Astrocyte of the cerebellum (primary cell): ENCODE data around the gene CFAP97D2.

Experiments used
- DNase-seq: peaks from one replicate; pipeline ENCODE4 v3.0.0-alpha.2; 2011; ENCODE audit warnings: low read depth
- H3K4me3 ChIP-seq: 2 replicates; pipeline ENCODE4 v1.5.1; 2011; ENCODE audit warnings: mild to moderate bottlenecking, low read depth, low read length, moderate library complexity
- in situ Hi-C: cut with HindIII; loops from 2 replicates; pipeline ENCODE4 v1.10.0; 2017; ENCODE audit warnings: low sequenced_read_pairs
- TF ChIP-seq, protein P1 (sequence below): IDR thresholded peaks from 2 replicates; pipeline ENCODE4 v1.5.1; 2012; ENCODE audit warnings: low read length, low read depth, moderate library complexity, mild to moderate bottlenecking; ENCODE audit errors: missing control alignments

Gene CFAP97D2

DNA sequence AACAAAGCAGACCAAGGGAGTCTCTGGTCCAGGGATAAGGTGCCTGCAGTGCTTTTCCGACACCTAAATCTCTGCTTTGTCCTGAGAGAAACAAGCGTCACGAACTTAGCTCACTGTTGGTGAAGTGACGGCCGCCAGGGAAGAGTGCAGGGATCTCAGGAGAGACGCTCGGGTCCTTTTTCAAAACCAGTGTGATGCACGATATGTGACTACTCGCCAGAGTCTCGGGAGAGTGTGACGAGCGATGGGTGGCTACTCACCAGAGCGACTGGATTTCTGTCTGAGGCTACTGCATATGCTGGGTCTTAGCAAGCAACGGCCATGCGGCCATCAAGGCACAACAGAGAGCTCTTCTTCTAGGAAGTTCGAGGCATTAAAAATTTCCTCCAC lies 16.5 kb upstream of the CFAP97D2 start:
- in situ Hi-C loops = loop anchor here (10.0 kb wide), 1 partner anchor 88 kb away; no protein-coding TSS in a partner anchor
- no peak for DNase-seq
- H3K4me3 ChIP-seq = no peak overlapping the region
- TF ChIP-seq, protein P1, sequence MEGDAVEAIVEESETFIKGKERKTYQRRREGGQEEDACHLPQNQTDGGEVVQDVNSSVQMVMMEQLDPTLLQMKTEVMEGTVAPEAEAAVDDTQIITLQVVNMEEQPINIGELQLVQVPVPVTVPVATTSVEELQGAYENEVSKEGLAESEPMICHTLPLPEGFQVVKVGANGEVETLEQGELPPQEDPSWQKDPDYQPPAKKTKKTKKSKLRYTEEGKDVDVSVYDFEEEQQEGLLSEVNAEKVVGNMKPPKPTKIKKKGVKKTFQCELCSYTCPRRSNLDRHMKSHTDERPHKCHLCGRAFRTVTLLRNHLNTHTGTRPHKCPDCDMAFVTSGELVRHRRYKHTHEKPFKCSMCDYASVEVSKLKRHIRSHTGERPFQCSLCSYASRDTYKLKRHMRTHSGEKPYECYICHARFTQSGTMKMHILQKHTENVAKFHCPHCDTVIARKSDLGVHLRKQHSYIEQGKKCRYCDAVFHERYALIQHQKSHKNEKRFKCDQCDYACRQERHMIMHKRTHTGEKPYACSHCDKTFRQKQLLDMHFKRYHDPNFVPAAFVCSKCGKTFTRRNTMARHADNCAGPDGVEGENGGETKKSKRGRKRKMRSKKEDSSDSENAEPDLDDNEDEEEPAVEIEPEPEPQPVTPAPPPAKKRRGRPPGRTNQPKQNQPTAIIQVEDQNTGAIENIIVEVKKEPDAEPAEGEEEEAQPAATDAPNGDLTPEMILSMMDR = no peak

DNA sequence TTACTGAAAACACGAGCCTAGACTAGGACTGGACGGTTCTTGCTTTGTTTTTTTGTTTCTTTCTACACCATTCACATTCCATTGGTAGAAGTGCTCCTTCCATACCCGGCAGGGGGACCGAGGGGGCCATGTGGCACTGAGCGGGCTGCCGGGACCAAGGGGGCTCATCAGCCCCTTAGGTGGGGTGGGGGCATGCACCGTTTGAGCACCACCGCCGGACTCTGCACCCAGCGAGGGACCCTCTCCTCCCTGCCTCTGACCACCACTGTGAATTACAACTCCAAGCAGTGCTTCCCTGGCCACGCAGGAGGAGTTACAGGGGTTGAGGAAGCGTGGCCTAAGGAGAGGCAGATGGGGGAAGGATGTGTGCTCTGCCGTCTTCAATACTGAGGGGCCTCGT lies 15.0 kb upstream of the CFAP97D2 start:
- H3K4me3 ChIP-seq = no peak overlapping the region
- TF ChIP-seq, protein P1 = no peak
- DNase-seq = no peak
- in situ Hi-C loops = loop anchor here (10.0 kb wide), 1 partner anchor 89 kb away; no protein-coding TSS in a partner anchor

DNA sequence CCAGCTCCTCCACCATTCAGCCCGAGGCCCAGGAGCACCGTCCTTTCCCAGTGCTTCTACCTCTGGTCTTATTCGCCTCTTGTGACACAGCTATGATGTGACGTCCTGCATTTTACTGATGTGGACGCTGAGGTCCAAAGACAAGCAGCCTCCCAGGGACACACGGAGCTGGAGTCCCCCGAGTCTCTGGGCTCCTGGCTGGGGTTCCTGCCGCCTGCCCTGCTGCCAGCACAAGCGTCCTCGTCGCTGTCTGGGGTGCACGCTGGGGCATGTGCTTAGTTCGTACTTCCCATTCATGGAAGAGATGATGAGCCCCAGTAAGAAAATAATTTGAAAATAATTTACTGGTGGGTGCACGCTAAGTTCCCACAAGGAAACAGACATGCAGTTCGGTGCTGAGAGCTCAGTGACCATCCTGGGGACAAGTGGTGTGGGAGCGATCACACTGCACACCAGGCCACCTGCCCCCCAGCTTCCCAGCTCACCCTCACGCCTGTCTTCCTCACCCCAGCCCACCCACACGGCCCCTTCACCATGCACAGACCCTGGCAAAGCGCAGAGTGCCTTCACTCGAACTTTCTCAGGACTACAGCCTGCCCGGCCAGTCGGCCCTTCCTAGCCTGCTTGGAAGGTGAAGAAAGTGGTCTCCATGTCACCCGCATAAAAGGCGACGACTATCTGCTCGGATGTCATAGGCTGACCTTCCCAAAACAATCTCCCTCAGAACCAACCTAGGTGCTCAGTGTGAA lies 14.2 kb upstream of the CFAP97D2 start:
- TF ChIP-seq, protein P1 = no peak
- H3K4me3 ChIP-seq = no peak overlapping the region
- DNase-seq = no peak
- in situ Hi-C loops = loop anchor here (5.0 to 10.0 kb wide), 2 partner anchors 53 to 90 kb away; no protein-coding TSS in a partner anchor

DNA sequence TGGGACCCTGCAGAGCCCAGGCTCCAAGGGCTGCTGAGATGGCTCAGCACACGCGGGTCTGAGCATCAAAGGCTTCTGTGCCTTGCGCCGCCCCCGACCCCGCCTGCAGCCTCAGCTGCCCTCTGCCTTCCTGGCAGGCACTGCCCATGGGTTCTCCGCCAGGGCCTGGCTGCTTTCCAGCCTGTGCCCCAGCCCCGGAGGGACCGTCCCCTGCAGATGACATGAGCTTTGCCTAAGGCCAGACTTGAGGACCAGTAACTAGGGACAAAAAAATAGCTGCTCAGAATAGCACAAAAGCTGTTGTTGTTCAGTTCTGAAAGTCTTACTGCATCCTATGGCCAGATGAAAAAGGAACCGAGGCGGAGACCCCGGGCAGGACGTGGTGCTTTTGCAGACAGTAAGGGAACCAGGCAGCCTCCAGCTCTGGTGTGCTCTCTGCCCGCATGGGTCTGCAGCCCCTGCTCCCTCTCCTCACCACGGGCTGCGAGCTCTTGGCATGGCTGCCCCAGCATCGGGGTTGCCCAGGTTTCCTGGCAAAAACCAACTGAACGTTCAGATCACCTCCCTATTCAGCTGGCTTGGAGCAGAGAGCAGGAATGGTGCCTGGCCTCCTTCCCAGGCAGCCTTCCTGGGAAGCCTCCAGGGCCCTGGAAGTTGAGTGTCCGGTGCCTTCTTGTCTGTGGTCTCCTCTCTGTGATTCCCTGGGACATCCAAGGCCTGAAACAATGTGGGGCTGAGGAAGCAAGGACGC lies 12.5 kb upstream of the CFAP97D2 start:
- in situ Hi-C loops = loop anchor here (5.0 to 10.0 kb wide), 2 partner anchors 54 to 92 kb away; no protein-coding TSS in a partner anchor
- TF ChIP-seq, protein P1 = no peak

DNA sequence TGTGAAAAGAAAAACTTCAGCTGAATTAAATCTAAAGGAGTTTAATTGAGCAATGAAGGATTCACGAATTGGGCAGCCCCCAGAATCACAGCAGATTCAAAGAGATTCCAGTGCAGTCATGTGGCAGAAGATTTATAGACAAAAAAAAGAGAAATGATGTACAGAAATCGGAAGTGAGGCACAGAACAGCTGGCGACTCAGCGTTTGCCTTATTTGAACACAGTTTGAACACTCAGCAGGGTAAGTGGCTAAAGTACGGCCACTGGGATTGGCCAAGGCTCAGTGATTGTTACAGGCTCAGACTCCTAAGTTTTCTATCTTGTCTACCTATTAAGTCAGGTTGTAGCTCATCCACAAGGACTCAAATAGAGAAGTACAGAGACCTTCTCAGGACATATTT lies 11.6 kb upstream of the CFAP97D2 start:
- no peak for DNase-seq
- in situ Hi-C loops = loop anchor here (5.0 to 10.0 kb wide), 2 partner anchors 55 to 93 kb away; no protein-coding TSS in a partner anchor
- TF ChIP-seq, protein P1 = no peak
- H3K4me3 ChIP-seq = no peak overlapping the region

More for the DNA sequence above, 12.5 kb upstream of the CFAP97D2 start:
- H3K4me3 ChIP-seq = no peak overlapping the region
- DNase-seq = no peak

DNA sequence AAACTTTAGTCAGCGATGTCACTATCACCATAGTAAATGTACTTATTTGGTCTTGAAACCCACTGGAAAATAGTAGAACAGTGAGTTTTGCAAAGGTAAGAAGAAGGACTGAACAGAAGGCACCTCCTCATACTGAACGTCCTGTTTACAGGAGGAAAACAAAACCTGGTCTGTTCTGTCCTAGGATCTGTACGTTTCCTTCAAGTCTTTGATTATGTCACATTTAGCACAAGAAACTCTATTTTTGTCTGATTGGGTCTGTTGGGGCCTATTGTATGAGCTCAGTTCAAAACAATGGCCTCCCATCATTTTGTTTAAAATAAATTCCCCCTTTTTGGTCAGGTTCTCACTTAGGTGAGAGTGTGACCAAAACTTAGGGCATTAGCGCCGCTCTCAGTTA lies 11.2 kb upstream of the CFAP97D2 start:
- in situ Hi-C loops = loop anchor here (5.0 to 10.0 kb wide), 2 partner anchors 56 to 93 kb away; no protein-coding TSS in a partner anchor
- TF ChIP-seq, protein P1 = no peak

More for the DNA sequence above, 11.2 kb upstream of the CFAP97D2 start:
- no peak overlapping the region for H3K4me3 ChIP-seq
- no peak for DNase-seq
